ENCODE measurements around the gene TMC1.

Gene TMC1

GRCh38 chr9:72526901-72527800 lies 5.7 kb downstream of the TMC1 start:
- DNase-seq (ENCODE audit: low read depth), result peak; percentile 94

DNA sequence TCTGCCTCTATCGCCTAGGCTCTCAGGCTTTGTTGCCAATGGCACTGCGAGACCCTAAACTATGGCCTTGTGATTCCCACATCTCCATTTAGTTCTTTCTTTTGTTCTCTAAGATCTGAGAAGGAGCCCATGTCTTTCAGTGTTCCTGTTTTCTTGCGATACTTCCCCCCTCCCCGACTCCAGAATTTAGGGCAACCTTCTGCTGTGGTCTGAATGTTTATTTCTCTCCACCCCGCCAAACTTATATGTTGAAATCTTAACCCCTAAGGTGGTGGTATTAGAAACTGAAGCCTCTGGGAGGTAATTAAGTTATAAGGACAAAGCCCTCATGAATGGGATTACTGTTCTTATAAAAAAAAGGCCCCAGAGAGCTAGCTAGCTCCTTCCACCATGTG lies 6.4 kb downstream of the TMC1 start:
- DNase-seq (ENCODE audit: low read depth), result no peak

- no peak for DNase-seq (ENCODE audit: low read depth)
Observed at GRCh38 chr9:72529531-72529930, 8.1 kb downstream of the TMC1 start.

GRCh38 chr9:72533322-72533721 lies 11.9 kb downstream of the TMC1 start:
- peak; percentile 27 for DNase-seq (ENCODE audit: low read depth)

DNA sequence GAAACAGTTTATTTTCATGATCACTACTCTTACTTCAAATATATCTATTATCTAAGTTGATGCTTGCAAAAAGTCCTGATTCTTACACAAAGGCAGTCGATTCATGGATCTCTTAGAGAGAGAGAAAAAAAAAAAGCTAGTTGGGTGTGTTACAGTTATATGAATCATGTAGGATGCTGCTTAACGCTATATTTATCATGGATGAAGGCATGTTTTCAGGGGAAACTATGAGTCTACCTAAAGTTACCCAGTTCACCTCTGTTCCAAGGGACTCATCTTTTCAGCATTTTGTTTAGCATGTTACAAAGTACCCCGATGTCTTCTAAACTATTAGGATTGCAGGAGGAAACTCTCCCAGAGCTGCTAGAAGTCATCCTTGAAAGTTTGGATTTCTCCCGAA lies 13.5 kb downstream of the TMC1 start:
- DNase-seq (ENCODE audit: low read depth), result no peak

DNA sequence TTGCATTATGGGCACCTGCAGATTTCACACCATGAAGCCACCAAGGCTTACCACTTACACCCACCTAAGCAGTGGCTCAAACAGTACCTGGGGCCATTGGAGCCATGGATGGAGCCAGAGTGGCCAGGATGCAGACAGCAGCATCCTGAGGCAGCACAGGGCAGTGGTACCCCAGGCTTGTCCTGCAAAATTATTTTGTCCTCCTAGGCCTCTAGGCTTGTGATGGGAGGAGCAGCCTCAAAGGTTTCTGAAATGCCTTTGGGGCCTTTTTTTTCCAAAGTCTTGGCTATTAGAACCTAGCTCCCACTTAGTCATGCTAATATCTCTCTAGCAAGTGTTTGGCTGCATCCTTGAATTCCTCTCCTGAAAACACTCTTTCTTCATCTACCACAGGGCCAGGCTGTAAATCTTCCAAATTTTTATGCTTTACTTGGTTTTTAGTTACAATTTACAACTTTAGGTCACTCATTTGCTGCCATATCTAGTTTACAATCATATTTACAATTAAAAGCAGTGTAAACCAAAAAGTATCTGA lies 15.7 kb downstream of the TMC1 start:
- DNase-seq (ENCODE audit: low read depth), result peak; percentile 39

GRCh38 chr9:72537671-72538070 lies 16.3 kb downstream of the TMC1 start:
- DNase-seq (ENCODE audit: low read depth), result no peak

GRCh38 chr9:72538921-72539702 lies 17.7 kb downstream of the TMC1 start:
- peak; percentile 37 for DNase-seq (ENCODE audit: low read depth)

DNA sequence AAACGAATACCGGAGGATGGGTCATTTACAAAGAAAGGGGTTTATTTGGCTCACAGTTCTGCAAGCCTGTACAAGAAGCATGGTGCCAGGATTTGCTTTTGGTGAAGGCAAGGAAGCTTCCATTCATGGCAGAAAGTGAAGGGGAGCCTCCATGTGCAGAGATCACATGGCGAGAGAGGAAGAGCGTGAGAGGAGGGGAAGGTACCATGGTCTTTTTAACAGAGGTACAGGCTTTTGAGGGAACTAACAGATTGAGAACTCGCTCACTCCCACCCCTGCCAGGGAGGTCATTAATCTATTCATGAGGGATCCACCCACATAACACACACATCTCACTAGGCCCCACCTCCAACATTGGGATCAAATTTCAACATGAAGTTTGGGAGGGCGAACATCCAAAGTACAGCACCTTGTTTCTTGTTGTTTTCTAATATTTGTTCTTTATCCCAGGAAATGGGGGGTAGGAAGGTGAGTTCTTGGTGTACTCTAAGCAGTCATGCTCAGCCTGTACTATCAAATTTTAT lies 18.5 kb downstream of the TMC1 start:
- no peak for DNase-seq (ENCODE audit: low read depth)

DNA sequence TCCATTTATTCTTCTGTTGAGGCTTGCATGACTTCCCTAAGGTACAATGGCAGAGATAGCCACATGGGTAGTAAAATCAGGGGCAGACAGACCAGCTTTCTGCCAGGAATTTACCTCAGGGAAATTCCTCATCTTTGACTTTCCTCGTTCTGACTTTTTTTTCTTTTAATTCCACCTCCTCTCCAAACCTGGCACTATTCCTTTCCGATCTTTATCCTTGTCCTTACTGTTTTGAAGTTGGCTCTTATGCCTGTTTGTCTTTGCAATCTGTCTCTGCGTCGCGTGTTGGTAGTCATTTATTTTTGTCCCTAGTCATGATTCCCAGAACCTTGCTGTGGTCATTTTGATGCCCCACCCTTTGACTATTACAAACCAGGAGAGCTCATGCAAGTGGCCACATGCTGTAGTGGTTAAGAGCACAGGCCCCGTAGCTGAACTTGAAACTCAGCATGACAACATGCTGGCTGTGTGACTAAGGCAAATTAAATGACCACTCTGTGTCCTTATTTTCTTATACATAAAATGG lies 19.0 kb downstream of the TMC1 start:
- peak; percentile 67 for DNase-seq (ENCODE audit: low read depth)

DNA sequence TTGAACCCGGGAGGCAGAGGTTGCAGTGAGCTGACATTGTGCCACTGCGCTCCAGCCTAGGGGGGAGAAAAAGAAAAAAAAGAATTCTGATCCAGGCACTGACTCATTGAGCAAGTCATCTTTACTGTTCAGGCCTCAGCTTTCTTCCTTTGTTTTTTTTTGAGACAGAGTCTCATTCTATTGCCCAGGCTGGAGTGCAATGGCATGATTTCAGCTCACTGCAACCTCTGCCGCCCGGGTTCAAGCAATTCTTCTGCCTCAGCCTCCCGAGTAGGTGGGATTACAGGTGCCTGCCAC lies 21.1 kb downstream of the TMC1 start:
- DNase-seq (ENCODE audit: low read depth), result peak; percentile 79

DNA sequence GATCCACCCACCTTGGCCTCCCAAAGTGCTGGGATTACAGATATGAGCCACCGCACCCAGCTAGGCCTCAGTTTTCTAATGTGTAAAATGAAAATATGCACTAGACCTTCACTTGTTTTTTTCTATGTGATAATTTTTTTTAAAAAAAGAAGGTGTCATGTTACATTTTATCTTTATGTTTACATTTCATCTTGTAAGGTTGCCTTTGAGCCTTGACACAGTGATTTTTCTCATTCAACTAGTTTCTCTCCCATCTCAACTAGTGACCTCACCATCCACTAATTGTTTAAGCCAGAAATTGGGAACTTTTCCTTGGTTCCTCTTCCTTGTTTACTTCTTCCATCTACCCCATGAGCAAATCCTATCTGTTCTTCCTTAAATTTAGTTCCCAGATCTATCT lies 21.5 kb downstream of the TMC1 start:
- DNase-seq (ENCODE audit: low read depth), result peak; percentile 44

DNA sequence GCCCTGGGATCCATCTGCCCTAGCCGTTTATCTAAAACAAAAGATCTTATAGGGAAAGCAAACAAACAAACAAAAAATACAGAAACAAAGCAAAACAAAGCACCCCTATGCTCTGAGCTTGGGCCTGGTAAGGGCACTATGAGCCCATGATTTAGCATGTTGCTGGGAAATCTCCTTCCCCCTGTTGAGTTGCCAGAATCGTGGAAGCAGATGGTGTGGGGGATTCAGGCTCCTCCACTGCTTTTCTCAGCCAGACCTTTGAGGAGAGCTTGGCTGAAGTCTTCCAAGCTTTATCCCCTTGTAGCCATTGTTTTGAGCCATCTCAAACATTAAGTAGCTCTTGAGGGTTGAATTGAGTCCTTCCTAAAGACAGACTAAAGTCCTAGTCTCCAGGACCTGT lies 29.9 kb downstream of the TMC1 start:
- DNase-seq (ENCODE audit: low read depth), result no peak

DNA sequence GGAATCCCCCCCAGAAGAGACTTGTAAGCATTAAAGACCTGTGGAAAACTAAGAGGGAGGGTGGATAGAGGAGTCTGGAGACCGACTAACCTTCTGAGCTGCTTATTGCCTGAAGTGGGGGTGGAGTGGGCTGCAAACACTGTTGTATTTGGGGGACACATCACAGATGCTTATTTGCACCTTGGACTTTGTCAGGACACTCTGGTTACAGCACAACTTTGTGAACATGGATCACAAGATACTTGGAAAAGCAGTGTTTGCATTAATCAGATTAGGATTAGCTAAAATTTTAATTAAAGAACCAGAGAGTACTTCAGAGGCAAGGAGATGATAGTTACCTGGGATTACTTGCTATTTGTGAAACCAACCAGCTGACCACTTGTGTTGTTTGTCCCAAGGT lies 30.9 kb downstream of the TMC1 start:
- no peak for DNase-seq (ENCODE audit: low read depth)

GRCh38 chr9:72554221-72554641 lies 32.8 kb downstream of the TMC1 start:
- peak; percentile 100 for DNase-seq (ENCODE audit: low read depth)

DNA sequence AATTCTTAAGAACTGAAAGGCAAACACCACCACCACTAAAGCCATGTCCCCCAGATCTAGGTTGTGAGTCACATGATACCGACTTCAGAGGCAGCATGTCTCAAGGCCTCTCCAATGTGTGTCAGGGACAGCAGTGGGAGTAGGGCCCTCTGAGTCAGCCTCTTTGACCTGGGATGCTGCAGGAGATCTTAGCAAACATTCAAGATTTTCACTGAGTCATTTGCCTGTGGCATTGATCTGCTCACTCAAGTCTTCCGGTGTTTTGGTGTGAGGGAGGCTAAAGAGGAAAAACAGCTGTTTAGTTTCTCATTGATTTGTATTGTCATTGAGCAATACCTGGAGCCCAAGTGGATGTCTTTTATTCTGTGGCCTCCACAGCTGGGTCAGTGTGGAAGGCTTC lies 36.1 kb downstream of the TMC1 start:
- DNase-seq (ENCODE audit: low read depth), result peak; percentile 96

DNA sequence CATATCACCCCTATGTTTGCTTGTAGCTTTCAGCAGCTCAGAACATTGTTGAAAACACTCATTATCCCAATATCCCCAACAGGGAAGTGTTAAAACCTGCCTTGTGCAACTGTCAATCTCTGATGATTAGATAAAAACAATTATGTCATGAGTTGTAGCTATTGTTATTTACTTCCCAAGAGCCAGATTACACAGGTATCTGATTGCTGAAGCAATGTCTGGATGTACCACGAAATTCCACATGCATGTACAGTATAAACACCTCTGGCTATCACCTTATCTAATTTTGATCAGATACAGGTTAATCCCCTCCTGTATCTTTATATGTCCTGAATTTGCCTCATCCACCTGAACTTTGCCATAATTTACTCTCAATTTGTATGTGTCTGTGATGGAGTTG lies 38.7 kb downstream of the TMC1 start:
- DNase-seq (ENCODE audit: low read depth), result no peak

DNA sequence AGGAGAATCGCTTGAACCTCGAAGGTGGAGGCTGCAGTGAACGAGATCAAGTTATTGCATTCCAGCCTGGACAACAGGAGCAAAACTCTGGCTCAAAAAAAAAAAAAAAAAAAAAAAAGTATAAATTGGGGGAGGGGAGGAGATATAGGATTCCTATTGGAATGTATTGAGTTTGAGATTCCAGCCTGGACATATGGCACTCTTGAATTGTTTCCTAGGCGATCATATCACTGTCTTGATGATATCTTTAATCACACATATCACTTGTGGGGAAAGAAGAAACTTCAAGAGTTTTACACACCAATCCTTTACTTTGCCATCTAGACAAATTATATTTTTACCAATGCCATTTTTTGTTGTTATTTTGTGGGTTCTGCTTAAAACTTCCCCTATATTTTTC lies 42.4 kb downstream of the TMC1 start:
- DNase-seq (ENCODE audit: low read depth), result no peak

DNA sequence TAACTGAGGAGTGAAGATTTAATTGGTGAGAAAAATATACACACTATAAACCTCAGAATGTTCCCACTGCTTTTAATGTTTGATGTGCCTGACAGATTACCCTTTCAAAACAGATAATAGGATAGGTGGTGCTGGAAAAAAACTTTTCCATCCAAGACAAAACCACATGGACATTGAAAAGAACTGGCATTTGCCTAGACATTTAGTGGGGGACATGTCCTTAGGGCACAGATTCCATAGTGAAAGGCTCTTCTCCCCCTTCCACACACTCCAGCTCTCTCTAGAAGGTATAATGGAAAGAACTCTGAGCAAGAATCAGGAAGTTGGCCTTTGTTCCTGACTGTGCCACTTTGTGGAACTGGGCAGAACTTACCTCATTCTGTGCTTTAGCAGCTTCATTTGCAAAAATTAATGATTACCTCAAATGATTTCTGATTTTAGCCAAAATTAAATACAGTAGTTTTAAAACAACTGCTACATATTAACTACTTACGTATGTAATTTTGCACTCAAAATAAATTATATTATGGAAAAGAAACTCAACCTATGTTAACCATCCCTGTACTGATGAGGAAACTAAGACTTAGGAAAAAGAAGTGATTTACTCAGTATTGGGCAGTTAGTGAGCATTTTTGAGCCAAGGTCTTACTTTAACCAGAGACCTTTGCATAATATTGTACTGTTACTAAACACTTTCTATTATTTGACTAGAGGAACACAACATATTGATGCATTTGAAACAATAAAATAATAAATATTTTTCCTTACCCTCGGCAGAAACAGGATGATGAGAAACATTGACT lies 43.3 kb downstream of the TMC1 start:
- DNase-seq (ENCODE audit: low read depth), result no peak

DNA sequence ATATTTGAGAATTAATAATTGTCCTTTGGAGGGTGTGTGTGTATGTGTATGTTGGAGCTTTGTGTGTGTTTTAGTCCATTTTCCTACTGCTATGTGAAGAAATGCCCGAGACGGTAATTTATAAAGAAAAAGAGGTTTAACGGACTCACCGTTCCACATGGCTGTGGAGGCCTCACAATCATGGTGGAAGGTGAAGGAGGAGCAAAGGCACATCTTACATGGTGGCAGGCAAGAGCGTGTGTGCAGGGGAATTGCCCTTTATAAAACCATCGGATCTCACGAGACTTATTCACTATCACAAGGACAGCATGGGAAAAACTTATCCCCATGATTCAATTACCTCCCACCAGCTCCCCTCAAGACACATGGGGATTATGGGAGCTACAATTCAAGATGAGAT lies 44.1 kb downstream of the TMC1 start:
- no peak for DNase-seq (ENCODE audit: low read depth)

DNA sequence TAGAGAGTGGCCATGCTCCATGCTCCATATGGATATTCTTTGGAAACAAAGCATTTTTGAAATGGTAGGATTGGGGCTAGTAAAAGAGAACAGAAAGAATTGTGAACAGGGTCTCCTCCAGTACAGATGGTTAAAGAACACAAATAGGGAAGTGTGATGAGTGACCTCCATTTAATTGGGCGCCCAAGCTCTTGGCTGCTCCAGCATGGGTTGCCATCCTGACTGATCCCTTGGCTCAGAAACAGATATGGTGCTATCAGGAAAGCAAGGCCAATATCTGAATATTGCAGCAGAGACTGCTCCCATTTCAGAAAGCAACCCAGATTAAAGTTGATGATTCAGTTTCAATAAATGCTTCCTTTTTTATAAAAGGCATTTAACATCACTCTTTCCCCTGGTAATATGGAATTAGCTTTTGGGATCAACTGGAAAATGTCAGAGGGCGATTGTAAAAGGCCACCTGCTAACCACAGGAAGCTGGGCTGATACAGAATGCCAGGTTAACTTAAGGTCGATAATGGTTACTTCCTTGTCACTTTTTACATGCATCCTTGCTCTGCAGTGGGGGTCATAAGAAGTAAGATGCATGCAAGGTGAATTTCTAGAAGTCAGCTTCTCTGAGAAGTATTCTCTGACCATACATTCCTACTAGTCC lies 52.9 kb downstream of the TMC1 start:
- DNase-seq (ENCODE audit: low read depth), result no peak

All from EH (cell line).